T-helper 2 cell treated with Interferon-gamma antibody and Interleukin-4, amounts not matched to agents 5 μg/mL and 100 μg/mL, for 36 hours (primary cell): ENCODE measurements around the gene BCDIN3D.

Experiments
- DNase-seq: peaks from one replicate; pipeline ENCODE4 v3.0.0; 2021; ENCODE audit warnings: low spot score
- H3K27ac Mint-ChIP-seq: one replicate; pipeline ENCODE4 v1.8.0; 2021; ENCODE audit warnings: mild to moderate bottlenecking, mixed read lengths
- H3K27me3 Mint-ChIP-seq: one replicate; pipeline ENCODE4 v1.8.0; 2021; ENCODE audit warnings: low read depth, mixed read lengths
- H3K36me3 Mint-ChIP-seq: one replicate; pipeline ENCODE4 v1.8.0; 2021; ENCODE audit warnings: low read depth, mixed read lengths
- H3K4me1 Mint-ChIP-seq: one replicate; pipeline ENCODE4 v1.8.0; 2021; ENCODE audit warnings: low read depth, mixed read lengths
- H3K4me3 Mint-ChIP-seq: one replicate; pipeline ENCODE4 v1.8.0; 2022; ENCODE audit warnings: mild to moderate bottlenecking, moderate library complexity, mixed read lengths
- H3K9me3 Mint-ChIP-seq: one replicate; pipeline ENCODE4 v1.8.0; 2021; ENCODE audit warnings: mixed read lengths

BCDIN3D gene

GRCh38 chr12:49809381-49809905 lies 33.5 kb downstream of the BCDIN3D start:
- H3K4me3 Mint-ChIP-seq, result no peak overlapping the region
- no peak overlapping the region for H3K27ac Mint-ChIP-seq
- no peaks in the 10 kb centered on the region for H3K27me3 Mint-ChIP-seq
- peaks cover 4% of the 10 kb centered on the region for H3K4me1 Mint-ChIP-seq
- H3K36me3 Mint-ChIP-seq, result no peaks in the 10 kb centered on the region
- no peaks in the 10 kb centered on the region for H3K9me3 Mint-ChIP-seq
- DNase-seq, result no peak

- Mint-ChIP-seq H3K9me3 (no peaks in the 10 kb centered on the region), H3K4me1 (peaks cover 4% of the 10 kb centered on the region), H3K4me3 (no peak overlapping the region), H3K27ac (no peak overlapping the region), H3K27me3 (no peaks in the 10 kb centered on the region), H3K36me3 (no peaks in the 10 kb centered on the region)
- DNase-seq, result no peak
Measured at GRCh38 chr12:49808686-49809380, 34.1 kb downstream of the BCDIN3D start.

- no peak for DNase-seq
- Mint-ChIP-seq H3K4me3 (no peak overlapping the region), H3K27ac (no peak overlapping the region), H3K9me3 (no peaks in the 10 kb centered on the region), H3K27me3 (no peaks in the 10 kb centered on the region), H3K36me3 (no peaks in the 10 kb centered on the region), H3K4me1 (peaks cover 4% of the 10 kb centered on the region)
Measured at GRCh38 chr12:49807991-49808580, 34.8 kb downstream of the BCDIN3D start.

GRCh38 chr12:49806877-49807276 lies 36.0 kb downstream of the BCDIN3D start:
- H3K36me3 Mint-ChIP-seq, result no peaks in the 10 kb centered on the region
- H3K27me3 Mint-ChIP-seq, result no peaks in the 10 kb centered on the region
- no peak overlapping the region for H3K27ac Mint-ChIP-seq
- DNase-seq, result no peak
- H3K9me3 Mint-ChIP-seq, result no peaks in the 10 kb centered on the region
- H3K4me1 Mint-ChIP-seq, result peaks cover 2% of the 10 kb centered on the region
- H3K4me3 Mint-ChIP-seq, result no peak overlapping the region

- DNase-seq, result no peak
- H3K36me3 Mint-ChIP-seq, result no peaks in the 10 kb centered on the region
- no peaks in the 10 kb centered on the region for H3K4me1 Mint-ChIP-seq
- H3K27me3 Mint-ChIP-seq, result no peaks in the 10 kb centered on the region
- H3K27ac Mint-ChIP-seq, result no peak overlapping the region
- H3K4me3 Mint-ChIP-seq, result no peak overlapping the region
- no peaks in the 10 kb centered on the region for H3K9me3 Mint-ChIP-seq
Measured at GRCh38 chr12:49806321-49806813, 36.5 kb downstream of the BCDIN3D start.

- Mint-ChIP-seq H3K9me3 (no peaks in the 10 kb centered on the region), H3K27ac (no peak overlapping the region), H3K4me1 (no peaks in the 10 kb centered on the region), H3K4me3 (no peak overlapping the region), H3K27me3 (no peaks in the 10 kb centered on the region), H3K36me3 (no peaks in the 10 kb centered on the region)
- no peak for DNase-seq
Measured at GRCh38 chr12:49805409-49805808, 37.5 kb downstream of the BCDIN3D start.

GRCh38 chr12:49804821-49805220 lies 38.1 kb downstream of the BCDIN3D start:
- Mint-ChIP-seq H3K36me3 (no peaks in the 10 kb centered on the region), H3K9me3 (no peaks in the 10 kb centered on the region), H3K27me3 (no peaks in the 10 kb centered on the region), H3K4me3 (no peak overlapping the region), H3K27ac (no peak overlapping the region), H3K4me1 (no peaks in the 10 kb centered on the region)
- no peak for DNase-seq

GRCh38 chr12:49803693-49804450 lies 39.0 kb downstream of the BCDIN3D start:
- no peak for DNase-seq
- no peaks in the 10 kb centered on the region for H3K36me3 Mint-ChIP-seq
- no peaks in the 10 kb centered on the region for H3K9me3 Mint-ChIP-seq
- no peaks in the 10 kb centered on the region for H3K27me3 Mint-ChIP-seq
- H3K4me3 Mint-ChIP-seq, result no peak overlapping the region
- H3K4me1 Mint-ChIP-seq, result no peaks in the 10 kb centered on the region
- no peak overlapping the region for H3K27ac Mint-ChIP-seq

GRCh38 chr12:49801141-49802063 lies 41.5 kb downstream of the BCDIN3D start:
- H3K9me3 Mint-ChIP-seq, result no peaks in the 10 kb centered on the region
- no peaks in the 10 kb centered on the region for H3K4me1 Mint-ChIP-seq
- H3K27me3 Mint-ChIP-seq, result no peaks in the 10 kb centered on the region
- H3K4me3 Mint-ChIP-seq, result no peak overlapping the region
- DNase-seq, result no peak
- no peak overlapping the region for H3K27ac Mint-ChIP-seq
- H3K36me3 Mint-ChIP-seq, result no peaks in the 10 kb centered on the region

- Mint-ChIP-seq H3K4me1 (no peaks in the 10 kb centered on the region), H3K4me3 (no peak overlapping the region), H3K27ac (no peak overlapping the region), H3K9me3 (no peaks in the 10 kb centered on the region), H3K36me3 (no peaks in the 10 kb centered on the region), H3K27me3 (no peaks in the 10 kb centered on the region)
- no peak for DNase-seq
Measured at GRCh38 chr12:49800421-49801140, 42.3 kb downstream of the BCDIN3D start.

- Mint-ChIP-seq H3K9me3 (no peaks in the 10 kb centered on the region), H3K27ac (no peak overlapping the region), H3K36me3 (no peaks in the 10 kb centered on the region), H3K4me1 (no peaks in the 10 kb centered on the region), H3K27me3 (no peaks in the 10 kb centered on the region), H3K4me3 (no peak overlapping the region)
- DNase-seq, result no peak
Measured at GRCh38 chr12:49798934-49799333, 44.0 kb downstream of the BCDIN3D start.

- H3K27me3 Mint-ChIP-seq, result no peaks in the 10 kb centered on the region
- no peak overlapping the region for H3K4me3 Mint-ChIP-seq
Measured at GRCh38 chr12:49798248-49798647, 44.7 kb downstream of the BCDIN3D start.

GRCh38 chr12:49797449-49797776 lies 45.5 kb downstream of the BCDIN3D start:
- Mint-ChIP-seq H3K4me1 (no peaks in the 10 kb centered on the region), H3K27ac (no peak overlapping the region), H3K4me3 (no peak overlapping the region), H3K27me3 (no peaks in the 10 kb centered on the region), H3K9me3 (no peaks in the 10 kb centered on the region), H3K36me3 (no peaks in the 10 kb centered on the region)
- no peak for DNase-seq

More at GRCh38 chr12:49798248-49798647, 44.7 kb downstream of the BCDIN3D start:
- Mint-ChIP-seq H3K9me3 (no peaks in the 10 kb centered on the region), H3K36me3 (no peaks in the 10 kb centered on the region), H3K27ac (no peak overlapping the region), H3K4me1 (no peaks in the 10 kb centered on the region)
- no peak for DNase-seq
